NCI-H2196 (cell line): ENCODE data around the gene IRGQ.
"Not testable (repeated sequence)": the region's sequence is repeated elsewhere in the genome, so short reads cannot be mapped to it uniquely, and the experiment has no call there.

Source experiments
- DNase-seq: peaks from one replicate; lab custom pipeline; 2025; ENCODE audit not compliant: unreplicated experiment; lab: John Stamatoyannopoulos, UW

The IRGQ gene

DNA sequence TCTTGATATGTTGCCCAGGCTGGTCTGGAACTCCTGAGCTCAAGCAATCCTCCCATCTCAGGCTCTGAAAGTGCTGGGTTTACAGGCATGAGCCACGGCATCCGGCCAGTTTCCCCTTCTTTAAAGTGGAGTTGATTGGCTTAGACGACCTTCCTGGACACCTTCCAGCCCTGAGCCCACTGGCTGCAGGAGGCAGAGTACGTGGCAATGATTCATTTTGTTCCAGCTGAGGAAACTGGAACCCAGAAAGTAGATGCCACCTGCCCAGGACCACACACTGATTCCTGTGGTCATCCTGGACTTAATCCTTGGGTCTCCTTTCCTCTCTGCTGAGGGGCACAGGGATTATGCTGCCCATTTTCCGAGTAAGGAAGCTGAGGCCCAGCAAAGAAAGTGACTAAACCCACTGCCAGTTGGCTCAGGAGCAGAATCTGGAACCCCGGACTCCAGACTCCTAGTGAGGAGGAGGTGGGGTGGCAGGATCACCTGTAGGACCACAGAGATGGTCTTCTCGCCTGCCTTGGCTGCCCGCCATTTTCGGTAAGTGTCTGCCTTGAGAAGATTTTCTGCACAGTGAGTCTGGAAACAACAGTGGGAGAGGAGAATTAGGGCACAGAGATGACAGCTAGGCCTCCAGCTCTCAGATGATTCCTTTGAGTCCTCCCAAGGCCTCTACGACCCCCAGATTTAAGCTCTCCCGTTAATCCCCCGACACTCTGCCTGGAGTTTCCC lies 21.3 kb downstream of the IRGQ start:
- DNase-seq: no peak

- DNase-seq: peak; percentile 72
Measured at GRCh38 chr19:43572171-43572588, 23.8 kb downstream of the IRGQ start.

DNA sequence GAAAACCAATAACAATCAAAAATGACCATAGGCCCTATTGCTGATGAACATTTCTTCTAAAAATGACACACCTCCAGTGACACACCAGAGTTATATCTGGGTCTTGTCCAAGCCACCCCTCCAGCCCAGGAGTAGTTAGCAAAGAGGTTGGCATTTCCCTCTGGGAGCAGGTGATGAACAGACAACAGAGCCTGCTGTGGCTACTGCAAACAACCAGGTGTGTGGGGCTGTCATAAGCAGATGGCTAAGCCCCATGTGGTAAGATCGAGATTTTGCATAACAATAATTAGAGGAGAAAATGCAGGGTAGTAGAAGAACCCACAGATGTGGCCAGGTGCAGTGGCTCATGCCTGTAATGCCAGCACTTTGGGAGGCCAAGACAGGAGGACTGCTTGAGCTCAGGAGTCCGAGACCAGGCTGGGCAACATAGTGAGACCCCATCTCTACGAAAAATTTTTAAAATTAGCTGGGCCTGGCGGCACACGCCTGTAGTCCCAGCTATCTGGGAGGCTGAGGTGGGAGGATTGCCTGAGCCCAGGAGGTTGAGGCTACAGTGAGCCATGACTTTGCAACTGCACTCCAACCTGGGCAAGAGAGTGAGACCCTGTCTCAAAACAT lies 25.7 kb downstream of the IRGQ start:
- peak; percentile 83 for DNase-seq

GRCh38 chr19:43569657-43570056 lies 26.3 kb downstream of the IRGQ start:
- no peak for DNase-seq

- no peak for DNase-seq
Measured at GRCh38 chr19:43564800-43565199, 31.1 kb downstream of the IRGQ start.

DNA sequence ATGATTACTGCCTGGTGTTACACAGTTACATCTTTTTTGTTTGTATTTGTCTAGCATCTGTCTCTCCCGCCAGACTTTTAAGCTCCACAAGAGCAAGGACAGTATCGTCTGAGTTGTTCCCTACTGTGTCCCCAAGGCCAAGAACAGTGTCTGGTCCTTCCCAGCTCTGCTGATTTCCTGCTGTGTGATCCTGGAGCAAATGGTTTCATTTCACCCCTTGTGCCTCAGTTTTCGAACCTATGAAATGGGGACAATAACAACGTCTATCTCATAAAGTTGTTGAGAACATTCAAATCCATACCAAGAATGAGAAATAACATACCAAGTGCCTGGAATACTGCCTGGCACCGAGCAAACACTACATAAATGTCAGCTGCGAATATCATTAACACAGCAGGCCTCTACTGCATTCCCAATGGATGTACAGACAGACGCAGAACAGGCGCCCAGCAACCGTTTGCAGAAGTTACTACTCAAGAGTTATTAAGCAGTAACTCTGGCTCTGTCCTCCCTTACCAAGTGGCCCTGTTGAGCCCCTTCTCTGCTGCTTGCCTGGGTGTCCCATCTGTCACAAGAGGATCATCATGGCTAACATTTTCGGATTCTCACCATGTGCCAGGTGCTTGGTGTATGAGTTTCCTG lies 32.0 kb downstream of the IRGQ start:
- no peak for DNase-seq

- peak; percentile 80 for DNase-seq
Measured at GRCh38 chr19:43562698-43563241, 33.2 kb downstream of the IRGQ start.

DNA sequence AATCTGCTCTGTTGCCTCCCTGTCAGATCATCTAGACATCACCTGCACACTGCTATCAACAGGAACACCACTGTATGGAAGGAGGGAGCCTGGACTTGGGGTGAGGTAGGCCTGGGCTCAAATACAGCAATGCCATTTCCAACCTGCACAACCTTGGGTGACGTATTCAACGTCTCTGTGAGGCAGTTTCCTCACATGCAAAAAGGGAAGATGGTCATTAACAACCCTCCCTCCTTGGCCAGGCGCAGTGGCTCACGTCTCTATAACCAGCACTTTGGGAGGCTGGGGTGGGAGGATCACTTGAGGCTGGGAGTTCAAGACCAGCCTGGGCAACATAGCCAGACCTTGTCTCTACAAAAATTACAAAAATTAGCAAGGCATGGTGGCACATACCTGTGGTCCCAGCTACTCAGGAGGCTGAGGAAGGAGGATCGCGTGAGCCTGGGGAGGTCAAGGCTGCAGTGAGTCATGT lies 33.7 kb downstream of the IRGQ start:
- DNase-seq: no peak

DNA sequence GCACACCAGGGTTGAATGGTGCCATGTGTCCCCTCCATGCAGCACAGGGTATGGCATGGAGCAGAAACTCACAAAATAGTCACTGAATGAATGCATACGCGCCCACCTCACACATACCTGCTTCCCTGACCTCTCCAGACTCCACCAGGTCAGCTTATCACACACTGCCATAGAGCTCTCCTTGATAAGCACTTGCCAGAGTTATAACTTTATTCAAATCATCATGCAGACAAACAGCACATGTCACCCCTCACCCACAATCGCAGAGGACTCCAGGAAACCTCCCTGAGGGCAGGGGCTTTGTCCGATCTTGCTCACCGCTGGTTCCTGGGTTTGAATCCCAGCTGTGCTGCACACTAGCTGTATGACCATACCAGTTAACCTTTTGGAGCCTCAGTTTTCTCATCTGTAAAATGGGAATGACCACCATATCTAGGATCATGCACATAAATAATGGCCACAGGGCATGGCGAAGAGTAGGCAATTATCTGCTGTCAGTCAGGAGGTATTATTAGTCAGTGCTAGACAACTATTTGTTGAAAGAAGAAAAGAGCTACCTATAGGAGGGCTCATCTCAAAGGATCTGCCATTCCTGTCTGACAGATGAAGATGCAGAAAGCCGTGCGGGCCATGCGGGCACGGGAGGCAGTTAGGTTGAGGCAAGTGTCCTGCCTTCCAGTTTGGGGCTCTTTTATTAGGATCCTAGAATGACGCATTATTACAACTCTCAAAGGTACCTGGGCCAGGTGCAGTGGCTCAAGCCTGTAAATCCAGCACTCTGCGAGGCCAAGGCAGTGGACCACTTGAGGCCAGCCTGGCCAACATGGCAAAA lies 34.6 kb downstream of the IRGQ start:
- DNase-seq: no peak

DNA sequence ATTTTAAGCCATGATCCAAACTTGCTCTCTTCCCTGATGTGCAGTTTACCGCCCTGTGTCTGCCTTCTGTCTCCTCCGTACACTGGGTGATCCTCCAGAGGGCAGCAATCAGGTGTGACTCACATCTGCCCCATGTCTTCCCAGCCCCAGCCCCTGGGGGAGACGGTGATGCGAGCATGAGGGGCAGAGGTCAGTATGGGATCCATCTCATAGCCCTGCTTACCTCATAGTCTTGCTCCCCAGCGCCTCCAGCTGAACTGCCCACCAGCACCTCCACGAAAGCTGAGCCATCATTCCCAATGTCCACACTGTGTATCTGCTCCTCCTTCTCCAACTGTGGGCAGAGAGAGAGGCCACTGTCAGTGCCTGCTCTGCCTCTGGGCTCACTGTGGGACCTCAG lies 35.2 kb downstream of the IRGQ start:
- no peak for DNase-seq

GRCh38 chr19:43555185-43555770 lies 40.7 kb downstream of the IRGQ start:
- peak; percentile 78 for DNase-seq

DNA sequence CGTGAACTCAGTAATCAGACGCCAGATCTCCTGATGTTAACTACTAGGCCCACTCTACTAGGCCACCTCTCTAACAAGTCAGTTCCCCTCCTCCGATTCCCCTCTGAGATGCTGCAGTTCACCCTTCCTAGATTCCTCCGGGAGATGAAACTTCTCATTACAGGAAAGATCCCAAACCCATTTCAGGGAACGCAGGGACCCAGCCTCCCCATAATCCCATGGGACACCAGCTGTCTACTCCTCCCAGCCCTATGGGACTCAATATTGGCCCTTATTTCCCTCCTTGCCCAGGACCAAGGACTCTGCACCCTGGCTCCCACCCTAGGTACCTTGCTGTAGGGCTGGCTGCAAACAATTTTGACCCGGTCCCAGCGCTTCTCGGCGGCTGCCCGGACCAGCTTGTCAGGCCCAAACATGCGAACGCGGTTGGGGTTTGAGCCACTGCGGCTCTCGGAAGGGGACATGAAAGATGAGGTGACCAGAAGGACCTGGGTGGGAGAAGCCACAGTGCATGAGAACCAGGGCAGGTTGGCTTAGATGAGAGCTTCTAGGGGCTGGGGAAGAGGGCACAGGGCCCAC lies 41.5 kb downstream of the IRGQ start:
- no peak for DNase-seq

GRCh38 chr19:43553656-43554055 lies 42.3 kb downstream of the IRGQ start:
- DNase-seq: no peak

DNA sequence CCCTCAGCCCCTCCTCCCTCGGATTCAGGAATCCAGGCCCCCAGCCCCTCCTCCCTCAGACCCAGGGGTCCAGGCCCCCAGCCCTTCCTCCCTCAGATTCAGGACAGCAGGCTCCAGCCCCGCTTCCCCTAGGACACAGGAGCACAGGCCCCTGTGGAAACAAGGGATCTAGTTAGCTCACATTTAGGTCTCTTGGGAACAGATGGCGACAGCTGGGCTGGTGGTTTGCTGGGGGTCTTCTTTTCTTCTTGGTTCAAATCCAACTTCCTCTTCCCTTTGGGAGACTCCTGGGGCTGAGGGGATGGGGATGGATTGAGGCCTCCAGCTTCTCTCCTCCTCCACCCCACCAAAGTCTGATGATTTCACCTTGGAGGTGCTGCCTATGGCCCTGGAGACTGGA lies 43.3 kb downstream of the IRGQ start:
- DNase-seq: no peak

DNA sequence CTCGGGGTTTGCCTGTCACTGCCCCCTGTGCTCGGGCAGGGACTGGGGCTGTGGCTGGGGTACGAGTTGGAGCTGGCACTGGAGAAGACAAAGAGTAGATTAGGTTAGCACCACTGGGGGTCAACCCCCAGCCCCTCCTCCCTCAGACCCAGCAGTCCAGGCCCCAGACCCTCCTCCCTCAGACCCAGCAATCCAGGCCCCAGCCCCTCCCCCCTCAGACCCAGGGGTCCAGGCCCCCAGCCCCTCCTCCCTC lies 43.8 kb downstream of the IRGQ start:
- no peak for DNase-seq

- DNase-seq: no peak
Measured at GRCh38 chr19:43551399-43552197, 44.3 kb downstream of the IRGQ start.

GRCh38 chr19:43548706-43549105 lies 47.2 kb downstream of the IRGQ start:
- DNase-seq: no peak

DNA sequence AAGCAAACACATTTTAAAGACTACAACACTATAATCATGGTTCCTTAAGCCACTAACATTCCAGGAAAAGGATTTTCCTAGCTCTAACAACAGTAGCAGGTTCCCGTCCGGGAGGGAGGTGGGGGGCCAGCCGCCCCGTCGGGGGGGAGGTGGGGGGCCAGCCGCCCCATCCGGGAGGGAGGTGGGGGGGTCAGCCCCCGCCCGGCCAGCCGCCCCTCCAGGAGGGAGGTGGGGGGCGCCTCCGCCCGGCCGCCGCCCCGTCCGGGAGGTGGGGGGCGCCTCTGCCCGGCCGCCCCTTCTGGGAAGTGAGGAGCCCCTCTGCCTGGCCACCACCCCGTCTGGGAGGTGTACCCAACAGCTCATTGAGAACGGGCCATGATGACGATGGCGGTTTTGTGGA lies 48.0 kb downstream of the IRGQ start:
- not testable (repeated sequence) for DNase-seq

DNA sequence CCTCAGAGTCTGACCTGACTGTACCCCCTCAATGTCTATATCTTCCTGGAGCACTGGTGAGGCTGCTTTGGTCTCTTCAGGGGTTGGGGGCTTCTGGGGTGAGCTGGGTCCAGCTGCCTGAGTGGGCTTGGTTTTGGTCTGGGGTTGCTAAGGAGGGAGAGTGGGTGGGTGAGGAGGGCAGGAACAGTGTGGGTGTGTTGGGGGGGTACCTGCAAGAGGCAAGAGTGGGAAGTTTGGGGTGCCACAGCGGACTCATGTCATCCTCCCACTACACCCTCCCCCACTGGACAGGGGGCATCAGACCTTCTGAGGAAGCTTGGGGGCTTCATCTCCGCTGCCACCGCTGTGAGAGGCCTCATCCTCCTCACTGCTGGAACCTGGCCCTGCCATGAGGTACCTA lies 49.4 kb downstream of the IRGQ start:
- DNase-seq: no peak

- DNase-seq: no peak
Measured at GRCh38 chr19:43545981-43546380, 50.0 kb downstream of the IRGQ start.
